Measurements from ENCODE around the gene AKR1C1. TPM values are rescaled to one million over a fixed set of nuclear protein-coding genes. Genes with fewer than 3 reads are reported as not detected.
"Not testable (repeated sequence)": the region's sequence is repeated elsewhere in the genome, so short reads cannot be mapped to it uniquely, and the experiment has no call there.

The AKR1C1 gene
- total and polyA plus RNA-seq, 9 of the 15 experiments (the other 6 are each of a cell fraction or from before 2014, with no cell fraction given), result 43.5 to 180 (median 82.4) TPM

- peak; percentile 100 for FAIRE-seq
- TSS peak; percentile 94 for BruUV-seq (replicated peaks)
- H3K79me2 ChIP-seq (ENCODE audit: control insufficient read depth, insufficient read depth, low read length); H3K27me3 ChIP-seq (ENCODE audit: control insufficient read depth in 2 of 2, insufficient read depth in 2 of 2, low read length in 2 of 2); intact Hi-C loops (cut with micrococcal nuclease); H4K20me1 ChIP-seq (replicated peaks; ENCODE audit: control insufficient read depth, insufficient read depth, low read length); H3K9me3 ChIP-seq (replicated peaks; ENCODE audit: control insufficient read depth, insufficient read depth, low read depth, low read length); H3K4me1 ChIP-seq (replicated peaks in 1 of 2; ENCODE audit: control insufficient read depth in 2 of 2, insufficient read depth in 2 of 2, low read length in 2 of 2); H3K27ac ChIP-seq (ENCODE audit: extremely low read depth, low read depth, low read length); in situ Hi-C loops (cut with MboI); H3K9me1 ChIP-seq (ENCODE audit: control insufficient read depth, insufficient read depth, low read length); H3K36me3 ChIP-seq (ENCODE audit: control insufficient read depth, insufficient read depth, low read length); CTCF ChIA-PET (ENCODE audit: low intra/inter-chr PET ratio): not testable (repeated sequence)
- Histone ChIP-seq H3K4me2 (ENCODE audit: insufficient read depth, low read length) (peak within 1 kb of the TSS; percentile 76), H3K4me3 (peak within 1 kb of the TSS; percentile 16), H3K9ac (ENCODE audit: insufficient read depth in 1 of 2, low read depth in 2 of 2, low read length in 2 of 2) (peak within 1 kb of the TSS in 1 of 2 experiments; percentile 50; a peak in 3 of 4 replicates), H2AFZ (ENCODE audit: low read depth, low read length) (peak within 1 kb of the TSS; percentile 69)
- 0% methylated on average over 4 of the region's 10 CpGs for WGBS (ENCODE audit: insufficient coverage, low coverage, missing lambda C conversion rate)
- DNase-seq (ENCODE audit: extremely low read depth in 1 of 4, low spot score in 3 of 4), result peak in 1 of 4 experiments; percentile 36
- peak; percentile 99 for ATAC-seq
- POLR2A ChIA-PET, result interaction anchor here (0.6 to 0.7 kb wide), 3 partner anchors 54 to 841 kb away, joined by 3 to 4 read pairs (median 3); no protein-coding TSS in a partner anchor
- TF ChIP-seq POLR2B (IDR thresholded peaks at IDR 0.05; ENCODE audit: low read depth, partially characterized antibody) (peak; percentile 50), POLR2A (conservative IDR thresholded peaks at IDR 0.05) (peak; percentile 56; the same call in 1 of the 2 replicates), NFYB (IDR thresholded peaks at IDR 0.05; ENCODE audit: extremely low read depth, insufficient read length) (peak; percentile 12), NRF1 (conservative IDR thresholded peaks at IDR 0.05 in 1 of 2, IDR thresholded peaks at IDR 0.05 in 1 of 2) (0 out of 4 replicates have a peak, but pooled peaks of 1 of the 2 experiments have one; percentile 24), SUPT5H (IDR thresholded peaks at IDR 0.05) (0 out of 2 replicates have a peak, but pooled peaks have one; percentile 28)
- TF ChIP-seq, protein P1, sequence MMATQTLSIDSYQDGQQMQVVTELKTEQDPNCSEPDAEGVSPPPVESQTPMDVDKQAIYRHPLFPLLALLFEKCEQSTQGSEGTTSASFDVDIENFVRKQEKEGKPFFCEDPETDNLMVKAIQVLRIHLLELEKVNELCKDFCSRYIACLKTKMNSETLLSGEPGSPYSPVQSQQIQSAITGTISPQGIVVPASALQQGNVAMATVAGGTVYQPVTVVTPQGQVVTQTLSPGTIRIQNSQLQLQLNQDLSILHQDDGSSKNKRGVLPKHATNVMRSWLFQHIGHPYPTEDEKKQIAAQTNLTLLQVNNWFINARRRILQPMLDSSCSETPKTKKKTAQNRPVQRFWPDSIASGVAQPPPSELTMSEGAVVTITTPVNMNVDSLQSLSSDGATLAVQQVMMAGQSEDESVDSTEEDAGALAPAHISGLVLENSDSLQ (IDR thresholded peaks at IDR 0.05), result peak; percentile 38; the same call in 1 of the 2 replicates
Measured at GRCh38 chr10:5003127-5004029, 40.2 kb downstream of the AKR1C1 start, which contains the start of gene AKR1C2. Gene AKR1C2, minus strand, starts transcription at chr10:5003857. Its CDS starts 22 bp downstream, at chr10:5003835.

- ATAC-seq (peak; percentile 9; the same call in 2 of the 3 replicates), FAIRE-seq (peak; percentile 35)
- H3K27me3 ChIP-seq (ENCODE audit: control insufficient read depth in 2 of 2, insufficient read depth in 2 of 2, low read length in 2 of 2); H3K9ac ChIP-seq (ENCODE audit: insufficient read depth in 1 of 2, low read depth in 2 of 2, low read length in 2 of 2); CTCF ChIA-PET (ENCODE audit: low intra/inter-chr PET ratio); intact Hi-C loops (cut with micrococcal nuclease); in situ Hi-C loops (cut with MboI); BruUV-seq (replicated peaks); H3K9me3 ChIP-seq (replicated peaks; ENCODE audit: control insufficient read depth, insufficient read depth, low read depth, low read length); H3K27ac ChIP-seq (ENCODE audit: extremely low read depth, low read depth, low read length); H3K36me3 ChIP-seq (ENCODE audit: control insufficient read depth, insufficient read depth, low read length); H3K4me2 ChIP-seq (ENCODE audit: insufficient read depth, low read length); H3K4me3 ChIP-seq; H3K79me2 ChIP-seq (ENCODE audit: control insufficient read depth, insufficient read depth, low read length); H3K4me1 ChIP-seq (replicated peaks in 1 of 2; ENCODE audit: control insufficient read depth in 2 of 2, insufficient read depth in 2 of 2, low read length in 2 of 2); DNase-seq (ENCODE audit: extremely low read depth in 1 of 4, low spot score in 3 of 4); H4K20me1 ChIP-seq (replicated peaks; ENCODE audit: control insufficient read depth, insufficient read depth, low read length); H3K9me1 ChIP-seq (ENCODE audit: control insufficient read depth, insufficient read depth, low read length); H2AFZ ChIP-seq (ENCODE audit: low read depth, low read length): not testable (repeated sequence)
- POLR2A ChIA-PET, result interaction anchor here (0.6 to 0.7 kb wide), 2 partner anchors 55 to 373 kb away, joined by 3 to 4 read pairs; no protein-coding TSS in a partner anchor
- WGBS (ENCODE audit: insufficient coverage, low coverage, missing lambda C conversion rate), result 0% methylated on average over 1 of the region's 1 CpG
Measured at GRCh38 chr10:5004030-5004385, 40.8 kb downstream of the AKR1C1 start.

DNA sequence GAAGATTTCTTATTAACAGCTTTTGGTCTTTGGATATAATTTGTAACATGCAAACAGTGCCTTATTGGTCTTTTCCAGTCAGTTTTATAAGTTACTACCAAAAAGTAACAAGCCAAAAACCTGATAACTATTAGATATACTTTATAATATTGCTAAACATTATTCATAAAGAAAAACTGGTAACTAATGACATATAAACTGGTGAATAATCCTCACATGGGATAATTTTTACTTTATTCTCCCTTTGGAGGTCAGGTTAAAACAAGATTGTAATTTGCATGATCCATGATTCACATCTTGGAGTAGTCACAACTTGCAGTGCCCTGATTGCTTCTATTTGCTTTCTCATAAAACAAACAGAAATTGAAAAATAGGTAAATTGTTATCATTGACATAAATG lies 41.3 kb downstream of the AKR1C1 start:
- POLR2A ChIA-PET; H3K9ac ChIP-seq (ENCODE audit: insufficient read depth in 1 of 2, low read depth in 2 of 2, low read length in 2 of 2); H3K4me3 ChIP-seq; H3K79me2 ChIP-seq (ENCODE audit: control insufficient read depth, insufficient read depth, low read length); BruUV-seq (replicated peaks); H3K36me3 ChIP-seq (ENCODE audit: control insufficient read depth, insufficient read depth, low read length); H3K4me2 ChIP-seq (ENCODE audit: insufficient read depth, low read length); FAIRE-seq; H3K27me3 ChIP-seq (ENCODE audit: control insufficient read depth in 2 of 2, insufficient read depth in 2 of 2, low read length in 2 of 2); H3K9me1 ChIP-seq (ENCODE audit: control insufficient read depth, insufficient read depth, low read length); H3K4me1 ChIP-seq (replicated peaks in 1 of 2; ENCODE audit: control insufficient read depth in 2 of 2, insufficient read depth in 2 of 2, low read length in 2 of 2); in situ Hi-C loops (cut with MboI); H4K20me1 ChIP-seq (replicated peaks; ENCODE audit: control insufficient read depth, insufficient read depth, low read length); H3K9me3 ChIP-seq (replicated peaks; ENCODE audit: control insufficient read depth, insufficient read depth, low read depth, low read length); CTCF ChIA-PET (ENCODE audit: low intra/inter-chr PET ratio); DNase-seq (ENCODE audit: extremely low read depth in 1 of 4, low spot score in 3 of 4); ATAC-seq; H3K27ac ChIP-seq (ENCODE audit: extremely low read depth, low read depth, low read length); H2AFZ ChIP-seq (ENCODE audit: low read depth, low read length); intact Hi-C loops (cut with micrococcal nuclease): not testable (repeated sequence)
